MM.1S (cell line): ENCODE measurements around the gene XPR1.

Experiments
- DNase-seq: peaks from one replicate; pipeline ENCODE4 v3.0.0-alpha.2; 2015
- H2AFZ ChIP-seq: fragments of 300-600 bp; sonication (generic); 2 replicates; pipeline ENCODE4 v1.6.0; 2016; ENCODE audit warnings: antibody characterized with exemption, low read length
- H3F3A ChIP-seq: fragments of 300-600 bp; sonication (generic); 2 replicates; pipeline ENCODE4 v1.6.1; 2016; ENCODE audit warnings: mild to moderate bottlenecking, antibody characterized with exemption, low read length, moderate library complexity, mixed read lengths; ENCODE audit not compliant: insufficient read depth
- H3K27ac ChIP-seq: fragments of 300-600 bp; sonication (generic); 2 replicates; pipeline ENCODE4 v1.5.1; 2016; ENCODE audit warnings: mild to moderate bottlenecking, low read length
- H3K27me3 ChIP-seq: fragments of 300-600 bp; sonication (generic); replicated peaks from 2 replicates; pipeline ENCODE4 v1.6.0; 2016; ENCODE audit warnings: low read length; ENCODE audit not compliant: insufficient read depth
- H3K36me3 ChIP-seq: fragments of 300-600 bp; sonication (generic); replicated peaks from 2 replicates; pipeline ENCODE4 v1.6.1; 2016; ENCODE audit warnings: mild to moderate bottlenecking, low read length, mixed read lengths; ENCODE audit not compliant: insufficient read depth
- H3K4me1 ChIP-seq: fragments of 300-600 bp; sonication (generic); 2 replicates; pipeline ENCODE4 v1.6.1; 2016; ENCODE audit warnings: low read length, mixed read lengths
- H3K4me2 ChIP-seq: fragments of 300-600 bp; sonication (generic); 2 replicates; pipeline ENCODE4 v1.6.0; 2016; ENCODE audit warnings: low read depth, low read length
- H3K4me3 ChIP-seq: fragments of 300-600 bp; sonication (generic); 2 replicates; pipeline ENCODE4 v1.5.1; 2016; ENCODE audit warnings: low read length, mixed read lengths
- H3K79me2 ChIP-seq: fragments of 300-600 bp; sonication (generic); 2 replicates; pipeline ENCODE4 v1.6.1; 2016; ENCODE audit warnings: mixed run types, low read length, mixed read lengths
- H3K9ac ChIP-seq: fragments of 300-600 bp; sonication (generic); 2 replicates; pipeline ENCODE4 v1.6.1; 2016; ENCODE audit warnings: low read length, mixed read lengths
- H3K9me2 ChIP-seq: fragments of 300-600 bp; sonication (generic); replicated peaks from 2 replicates; pipeline ENCODE4 v1.6.1; 2016; ENCODE audit warnings: mild to moderate bottlenecking, low read length, mixed read lengths; ENCODE audit not compliant: insufficient read depth
- H3K9me3 ChIP-seq: fragments of 300-600 bp; sonication (generic); replicated peaks from 2 replicates; pipeline ENCODE4 v1.6.1; 2016; ENCODE audit warnings: mild to moderate bottlenecking, low read length, mixed read lengths; ENCODE audit not compliant: insufficient read depth
- H4K20me1 ChIP-seq: fragments of 300-600 bp; sonication (generic); 2 replicates; pipeline ENCODE4 v1.6.1; 2016; ENCODE audit warnings: mild to moderate bottlenecking, low read length, moderate library complexity, mixed read lengths; ENCODE audit not compliant: insufficient read depth
- CTCF ChIP-seq: fragments of 300-600 bp; sonication (generic); IDR thresholded peaks from 2 replicates; pipeline ENCODE4 v1.5.1; 2016; ENCODE audit warnings: antibody characterized with exemption, low read length, mixed read lengths
- EZH2 ChIP-seq: fragments of 300-600 bp; sonication (generic); optimal IDR thresholded peaks from 2 replicates; pipeline ENCODE3; 2017; ENCODE audit warnings: low read depth, mild to moderate bottlenecking, antibody characterized with exemption, low read length, mixed read lengths
- EZH2phosphoT487 ChIP-seq: fragments of 300-600 bp; sonication (generic); IDR thresholded peaks from 2 replicates; pipeline ENCODE4 v1.6.1; 2018; ENCODE audit warnings: antibody characterized with exemption, low read length

Gene XPR1

DNA sequence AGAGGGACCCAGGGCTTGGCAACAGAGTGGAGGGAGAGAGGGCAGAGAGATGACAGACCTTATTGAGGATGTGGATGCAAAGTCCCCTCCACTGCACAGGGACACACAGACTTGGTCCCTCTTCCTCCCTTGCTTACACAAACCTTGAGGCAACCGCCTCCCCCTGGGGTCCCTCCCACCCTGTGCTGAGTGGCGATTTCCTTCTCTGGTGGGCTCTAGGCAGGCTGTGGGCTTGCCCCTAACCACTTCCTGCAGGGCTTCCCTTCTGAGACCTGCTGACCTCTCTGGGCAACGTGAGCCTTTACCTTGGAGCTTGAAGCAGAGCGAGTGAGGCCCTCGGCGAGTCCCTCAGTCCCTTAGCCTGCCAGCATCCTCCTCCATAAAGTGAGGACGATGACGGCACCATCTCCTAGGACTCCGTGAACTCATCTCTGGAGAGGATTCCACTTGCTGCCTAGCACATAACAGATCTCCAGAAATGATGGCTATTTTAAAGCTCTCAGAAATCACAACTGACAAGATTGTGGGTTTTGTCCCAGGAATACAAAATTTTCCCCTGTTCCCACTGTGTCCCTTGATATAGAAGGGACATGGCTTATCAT lies 305.9 kb downstream of the XPR1 start:
- Histone ChIP-seq H3K4me1 (no peaks in the 10 kb centered on the region), H3K9me3 (no peaks in the 10 kb centered on the region), H3K4me3 (no peak overlapping the region), H3K36me3 (no peaks in the 10 kb centered on the region), H3K4me2 (no peak overlapping the region), H2AFZ (no peak overlapping the region), H3F3A (no peaks in the 10 kb centered on the region), H3K9me2 (no peaks in the 10 kb centered on the region), H3K9ac (no peak overlapping the region), H3K27me3 (no peaks in the 10 kb centered on the region), H3K27ac (no peak overlapping the region), H3K79me2 (no peaks in the 10 kb centered on the region), H4K20me1 (no peaks in the 10 kb centered on the region)
- DNase-seq = no peak
- no peak for TF ChIP-seq EZH2phosphoT487
- TF ChIP-seq CTCF = no peak
- no peak for TF ChIP-seq EZH2

DNA sequence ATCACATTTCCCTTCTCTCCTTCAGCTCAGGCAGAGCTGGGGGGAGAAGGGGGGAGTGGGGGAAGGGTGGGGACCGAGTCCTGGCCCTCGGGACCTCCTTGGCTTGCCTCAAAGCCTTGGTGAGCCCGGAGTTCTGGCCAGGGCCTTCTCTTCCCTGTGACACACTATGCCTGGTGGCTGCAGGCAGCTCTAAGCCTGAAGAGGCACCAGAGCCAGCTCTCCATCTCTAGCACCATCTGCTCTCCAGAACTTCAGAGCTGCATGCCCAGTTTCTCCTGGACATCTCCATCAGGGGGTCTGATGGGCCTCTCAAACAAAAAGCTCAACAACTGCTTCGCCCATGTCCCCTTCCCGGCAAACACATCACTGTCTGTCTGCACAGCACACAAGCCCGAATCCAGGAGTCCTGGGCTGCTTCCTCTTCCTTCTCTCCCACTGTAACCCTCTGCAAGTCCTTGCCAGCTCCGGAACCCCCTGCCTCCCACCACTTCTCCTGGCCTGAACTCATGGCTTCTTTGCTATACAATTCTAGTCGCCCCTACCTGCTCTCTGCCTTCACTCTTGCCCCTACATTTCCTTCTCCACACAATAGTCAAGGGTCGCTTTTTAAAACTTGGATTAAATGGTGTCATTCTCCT lies 307.4 kb downstream of the XPR1 start:
- DNase-seq = no peak
- Histone ChIP-seq H3K27ac (no peak overlapping the region), H3K4me2 (no peak overlapping the region), H3K4me1 (no peaks in the 10 kb centered on the region), H3K27me3 (no peaks in the 10 kb centered on the region), H3K9me3 (no peaks in the 10 kb centered on the region), H3K4me3 (no peak overlapping the region), H3K9ac (no peak overlapping the region), H2AFZ (no peak overlapping the region), H3K36me3 (no peaks in the 10 kb centered on the region), H3K79me2 (no peaks in the 10 kb centered on the region), H3F3A (no peaks in the 10 kb centered on the region), H4K20me1 (no peaks in the 10 kb centered on the region), H3K9me2 (no peaks in the 10 kb centered on the region)
- TF ChIP-seq CTCF = no peak
- TF ChIP-seq EZH2 = no peak
- TF ChIP-seq EZH2phosphoT487 = no peak

DNA sequence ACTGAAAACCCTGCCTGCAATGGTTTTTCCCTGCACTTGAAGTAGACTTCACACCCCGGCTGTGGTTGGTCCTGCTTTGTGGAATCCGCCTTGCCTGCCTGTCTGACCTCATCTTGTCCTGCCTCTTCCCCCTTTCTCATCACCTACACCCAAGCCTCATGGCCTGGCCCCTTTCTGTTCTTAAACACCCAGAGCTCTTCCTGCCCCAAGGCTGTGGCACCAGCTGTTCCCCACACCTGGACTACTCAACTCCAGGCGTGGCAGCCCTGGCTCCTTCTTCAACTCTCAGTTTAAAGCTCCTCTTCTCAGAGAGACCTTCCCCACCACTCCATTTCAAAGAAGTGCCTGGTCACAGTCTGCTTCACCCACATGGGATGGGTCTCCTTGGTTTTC lies 307.9 kb downstream of the XPR1 start:
- no peak overlapping the region for H3K4me2 ChIP-seq
- no peak for DNase-seq

More for the DNA sequence above, 307.9 kb downstream of the XPR1 start:
- no peaks in the 10 kb centered on the region for H3K36me3 ChIP-seq
- no peaks in the 10 kb centered on the region for H3K27me3 ChIP-seq
- TF ChIP-seq EZH2phosphoT487 = no peak
- TF ChIP-seq CTCF = no peak
- no peak for TF ChIP-seq EZH2
- H2AFZ ChIP-seq = no peak overlapping the region
- H3K9me2 ChIP-seq = no peaks in the 10 kb centered on the region
- no peaks in the 10 kb centered on the region for H3K9me3 ChIP-seq
- H4K20me1 ChIP-seq = no peaks in the 10 kb centered on the region
- no peaks in the 10 kb centered on the region for H3F3A ChIP-seq
- no peak overlapping the region for H3K9ac ChIP-seq
- H3K4me3 ChIP-seq = no peak overlapping the region
- H3K79me2 ChIP-seq = no peaks in the 10 kb centered on the region
- no peaks in the 10 kb centered on the region for H3K4me1 ChIP-seq
- no peak overlapping the region for H3K27ac ChIP-seq
